Colonic mucosa (tissue), 4 donors: ENCODE results near the gene AFF3. TPM values are rescaled to one million over a fixed set of nuclear protein-coding genes. Genes with fewer than 3 reads are reported as not detected.
"Not testable (repeated sequence)": the region's sequence is repeated elsewhere in the genome, so short reads cannot be mapped to it uniquely, and the experiment has no call there.

Experiments
- DNase-seq: peaks from one replicate; pipeline ENCODE4 v3.0.0-alpha.2; 2020
- H3K27ac ChIP-seq: fragments of 200-600 bp; one replicate; pipeline ENCODE4 v1.8.0; 2021
- H3K27me3 ChIP-seq: fragments of 200-600 bp; one replicate; pipeline ENCODE4 v1.8.0; 2021
- H3K36me3 ChIP-seq: fragments of 200-600 bp; one replicate; pipeline ENCODE4 v1.8.0; 2021
- H3K4me1 ChIP-seq: fragments of 200-600 bp; one replicate; pipeline ENCODE4 v1.8.0; 2021; ENCODE audit warnings: mild to moderate bottlenecking
- H3K4me3 ChIP-seq: fragments of 200-600 bp; one replicate; pipeline ENCODE4 v1.8.0; 2021
- H3K9ac ChIP-seq, 2 donors: one replicate each; pipeline ENCODE4 v1.7.0; 2013; ENCODE audit warnings: control low read depth in 2 of 2, low read depth in 2 of 2, low read length in 2 of 2
- H3K9me3 ChIP-seq: fragments of 200-600 bp; one replicate; pipeline ENCODE4 v1.8.0; 2021
- intact Hi-C: fragments of 100-400 bp; cut with DNase I; formaldehyde crosslinking; loops from one replicate; pipeline ENCODE4 v1.14.1; 2022
- total RNA-seq, 2 donors: library from RNA; stranded (reverse); fragmentation: NEBNext Ultra II Directional in 1 of 2; extraction: Animal tissue kit (Norgen Biotek cat#: 25700) in 1 of 2; gene quantifications; one replicate each; pipeline ENCODE4 v1.2.1, GENCODE V29; 2021
- TF ChIP-seq, protein P1 (sequence below): fragments of 200-600 bp; IDR thresholded peaks from one replicate; pipeline ENCODE4 v1.8.0; 2022; ENCODE audit warnings: antibody characterized with exemption, mild to moderate bottlenecking
- donor health status: healthy.
- donor health status: DM: no; HTN: no; CAD: no.
- donor health status: DM: no; HTN: no; CAD: no.

AFF3 gene
- total RNA-seq, 2 donors from 2014 or later, result 0.86 to 2.6 TPM

DNA sequence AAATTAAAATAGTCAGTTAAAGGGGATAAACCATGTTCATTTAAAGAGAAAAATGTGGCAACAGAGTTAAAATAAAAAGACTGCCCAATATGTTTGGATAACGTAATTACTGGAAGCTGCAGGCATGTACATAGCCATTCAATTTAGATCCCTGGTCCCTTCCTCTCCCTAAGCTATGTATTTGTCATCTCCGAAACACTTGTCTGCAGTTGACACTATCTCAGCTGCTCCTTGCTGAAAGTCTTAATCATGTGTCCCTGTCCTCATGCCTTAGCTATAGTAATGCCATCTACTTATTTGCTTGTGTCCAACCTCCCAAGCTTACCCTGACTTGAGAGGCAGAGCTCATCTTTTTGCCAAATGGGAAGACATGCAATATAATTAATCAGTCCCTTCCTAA is 478.7 kb downstream of the AFF3 start:
- intact Hi-C loops, result no loop called here
- TF ChIP-seq, protein P1, sequence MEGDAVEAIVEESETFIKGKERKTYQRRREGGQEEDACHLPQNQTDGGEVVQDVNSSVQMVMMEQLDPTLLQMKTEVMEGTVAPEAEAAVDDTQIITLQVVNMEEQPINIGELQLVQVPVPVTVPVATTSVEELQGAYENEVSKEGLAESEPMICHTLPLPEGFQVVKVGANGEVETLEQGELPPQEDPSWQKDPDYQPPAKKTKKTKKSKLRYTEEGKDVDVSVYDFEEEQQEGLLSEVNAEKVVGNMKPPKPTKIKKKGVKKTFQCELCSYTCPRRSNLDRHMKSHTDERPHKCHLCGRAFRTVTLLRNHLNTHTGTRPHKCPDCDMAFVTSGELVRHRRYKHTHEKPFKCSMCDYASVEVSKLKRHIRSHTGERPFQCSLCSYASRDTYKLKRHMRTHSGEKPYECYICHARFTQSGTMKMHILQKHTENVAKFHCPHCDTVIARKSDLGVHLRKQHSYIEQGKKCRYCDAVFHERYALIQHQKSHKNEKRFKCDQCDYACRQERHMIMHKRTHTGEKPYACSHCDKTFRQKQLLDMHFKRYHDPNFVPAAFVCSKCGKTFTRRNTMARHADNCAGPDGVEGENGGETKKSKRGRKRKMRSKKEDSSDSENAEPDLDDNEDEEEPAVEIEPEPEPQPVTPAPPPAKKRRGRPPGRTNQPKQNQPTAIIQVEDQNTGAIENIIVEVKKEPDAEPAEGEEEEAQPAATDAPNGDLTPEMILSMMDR, result no peak
- Histone ChIP-seq H3K9ac (no peak overlapping the region), H3K4me3 (no peak overlapping the region), H3K4me1 (no peaks in the 10 kb centered on the region), H3K27ac (no peak overlapping the region), H3K27me3 (no peaks in the 10 kb centered on the region), H3K36me3 (no peaks in the 10 kb centered on the region), H3K9me3 (no peaks in the 10 kb centered on the region)
- DNase-seq, result no peak

DNA sequence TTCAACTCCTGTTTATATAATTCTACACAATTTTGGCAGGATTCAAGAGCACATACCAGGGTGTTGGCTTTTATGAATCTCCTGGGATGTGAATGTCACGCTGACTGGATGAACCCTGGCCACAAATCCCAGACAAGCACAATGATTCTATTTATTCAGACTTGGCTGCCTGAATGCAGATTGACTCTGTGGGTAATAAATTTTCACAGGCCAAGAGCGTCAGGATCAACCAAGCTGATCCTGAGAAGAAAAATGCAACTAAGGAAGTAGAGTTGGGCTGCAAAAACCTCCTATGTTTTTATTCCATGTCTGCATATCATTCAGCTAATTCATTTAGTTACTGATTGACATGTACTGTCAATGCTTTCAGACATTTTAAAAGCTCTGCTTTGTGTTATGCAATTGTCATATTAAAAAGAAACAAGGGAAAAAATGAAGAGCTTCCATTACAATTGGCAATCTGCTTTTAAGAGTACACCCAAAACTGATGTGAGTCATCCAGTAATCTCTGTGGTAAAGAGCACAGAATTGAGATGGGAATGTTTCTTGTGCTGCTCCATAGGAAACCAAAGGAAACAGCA is 479.5 kb downstream of the AFF3 start:
- intact Hi-C loops, result no loop called here
- TF ChIP-seq, protein P1, result no peak
- no peak overlapping the region for H3K9ac ChIP-seq
- DNase-seq, result no peak
- H3K36me3 ChIP-seq, result no peaks in the 10 kb centered on the region
- H3K4me3 ChIP-seq, result no peak overlapping the region
- no peaks in the 10 kb centered on the region for H3K9me3 ChIP-seq
- H3K27me3 ChIP-seq, result no peaks in the 10 kb centered on the region
- no peaks in the 10 kb centered on the region for H3K4me1 ChIP-seq
- H3K27ac ChIP-seq, result no peak overlapping the region

DNA sequence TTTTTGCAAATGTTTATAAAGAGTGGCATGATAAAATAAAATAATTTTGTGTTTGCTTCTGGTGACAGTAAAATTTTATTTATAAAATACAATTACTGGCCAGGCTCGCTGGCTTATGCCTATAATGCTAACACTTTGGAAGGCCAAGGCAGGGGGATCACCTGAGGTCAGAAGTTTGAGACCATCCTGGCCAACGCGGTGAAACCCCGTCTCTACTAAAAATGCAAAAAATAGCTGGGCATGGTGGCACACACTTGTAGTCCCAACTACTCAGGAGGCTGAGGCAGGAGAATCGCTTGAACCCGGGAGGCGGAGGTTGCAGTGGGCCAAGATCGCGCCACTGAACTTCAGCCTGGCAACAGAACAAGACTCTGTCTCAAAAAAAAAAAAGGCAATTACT is 480.6 kb downstream of the AFF3 start:
- intact Hi-C loops, H3K27ac ChIP-seq, H3K4me1 ChIP-seq, H3K36me3 ChIP-seq, H3K27me3 ChIP-seq, H3K9ac ChIP-seq, H3K4me3 ChIP-seq, DNase-seq, H3K9me3 ChIP-seq: not testable (repeated sequence)

DNA sequence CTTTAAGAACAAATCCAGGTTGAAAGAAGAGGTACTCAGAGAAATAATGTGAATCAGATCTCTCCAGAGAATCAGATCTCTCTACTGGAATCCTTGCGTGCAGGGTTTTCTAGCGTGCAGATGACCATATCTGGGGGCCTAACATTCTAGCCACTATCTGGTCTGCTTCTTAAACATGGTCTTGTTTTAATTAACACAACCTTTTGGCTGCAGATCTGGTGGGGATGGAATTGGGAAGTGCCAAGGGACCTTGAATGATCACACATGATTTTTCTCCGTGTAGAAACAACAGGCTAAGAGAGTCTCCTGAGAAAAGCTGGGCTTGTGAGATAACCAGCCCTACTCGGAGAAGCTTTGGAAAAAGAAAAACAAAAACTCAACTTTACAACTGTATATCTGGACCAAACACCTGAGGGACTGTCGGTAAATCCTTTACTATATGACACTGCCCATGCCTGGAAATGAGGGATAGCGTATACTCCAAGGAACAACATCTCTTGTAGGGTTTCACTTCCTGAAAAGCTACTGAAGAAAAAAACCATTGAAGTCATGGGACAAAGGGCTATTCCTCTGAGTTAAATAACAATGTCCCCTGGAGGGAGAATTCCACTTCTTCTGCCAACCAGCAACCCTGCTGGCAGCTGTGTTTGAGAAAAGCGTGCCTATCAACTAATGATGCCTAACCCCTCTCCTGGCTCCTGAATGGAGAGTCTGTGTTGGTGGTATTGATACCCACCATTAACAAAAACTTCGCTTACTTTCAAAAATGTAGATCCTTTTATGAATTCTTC is 481.6 kb downstream of the AFF3 start:
- Histone ChIP-seq H3K4me1 (no peaks in the 10 kb centered on the region), H3K27me3 (no peaks in the 10 kb centered on the region), H3K9ac (no peak overlapping the region), H3K27ac (no peak overlapping the region), H3K4me3 (no peak overlapping the region), H3K9me3 (no peaks in the 10 kb centered on the region), H3K36me3 (no peaks in the 10 kb centered on the region)
- intact Hi-C loops, result no loop called here
- DNase-seq, result no peak
- TF ChIP-seq, protein P1, result no peak

DNA sequence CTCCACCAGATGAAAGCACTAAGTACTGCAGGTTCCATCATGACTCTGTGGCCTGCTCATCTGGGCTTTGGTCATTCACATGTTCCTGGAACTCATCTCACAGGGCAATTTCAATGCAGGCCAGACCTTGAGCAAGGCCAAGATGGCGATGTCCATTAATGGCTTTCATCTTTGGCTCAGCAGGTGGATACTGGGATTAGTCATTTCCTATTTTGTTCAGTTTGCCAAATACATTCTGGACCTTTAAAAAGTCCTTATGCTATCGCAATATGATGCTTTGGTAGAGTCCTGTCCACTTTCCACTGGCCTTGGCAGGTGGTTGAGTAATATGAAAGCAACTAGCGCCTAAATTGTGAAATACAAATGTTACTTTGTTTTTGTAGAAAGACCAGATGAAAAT is 482.5 kb downstream of the AFF3 start:
- Histone ChIP-seq H3K4me1 (no peaks in the 10 kb centered on the region), H3K9ac (no peak overlapping the region), H3K27ac (no peak overlapping the region), H3K36me3 (no peaks in the 10 kb centered on the region), H3K4me3 (no peak overlapping the region), H3K27me3 (no peaks in the 10 kb centered on the region), H3K9me3 (no peaks in the 10 kb centered on the region)
- TF ChIP-seq, protein P1, result no peak
- intact Hi-C loops, result no loop called here
- DNase-seq, result no peak

DNA sequence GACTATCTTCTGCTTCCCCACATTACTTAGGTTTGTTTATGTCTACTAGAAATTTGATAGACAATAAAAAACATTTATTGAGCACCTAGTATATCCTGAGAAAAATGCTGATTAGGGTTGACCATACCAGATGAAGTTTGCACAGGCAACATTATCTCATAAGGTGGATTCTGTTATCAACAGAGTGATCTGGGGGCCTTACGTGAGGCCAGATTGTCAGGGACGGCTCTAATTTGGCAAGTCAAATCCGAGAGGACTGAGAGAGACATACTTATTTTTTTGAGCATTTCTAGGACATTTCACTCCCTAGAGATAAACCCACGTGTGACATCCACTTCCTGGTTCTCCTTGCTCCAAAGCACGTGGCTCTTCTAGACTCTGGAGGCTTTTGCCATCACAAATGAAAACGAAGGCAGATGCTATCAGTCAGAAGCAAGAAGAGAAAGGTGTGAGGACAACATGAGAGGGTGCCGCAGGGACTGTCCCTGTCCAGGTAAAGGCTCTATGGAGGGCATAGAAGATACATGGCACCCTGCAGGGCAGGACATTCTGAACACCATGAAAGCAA is 484.6 kb downstream of the AFF3 start:
- no peaks in the 10 kb centered on the region for H3K4me1 ChIP-seq
- intact Hi-C loops, result no loop called here
- H3K9ac ChIP-seq, result no peak overlapping the region
- TF ChIP-seq, protein P1, result no peak
- no peak for DNase-seq
- H3K36me3 ChIP-seq, result no peaks in the 10 kb centered on the region
- no peak overlapping the region for H3K27ac ChIP-seq
- H3K9me3 ChIP-seq, result no peaks in the 10 kb centered on the region
- H3K4me3 ChIP-seq, result no peak overlapping the region
- H3K27me3 ChIP-seq, result no peaks in the 10 kb centered on the region
